ENCODE results near the gene GBP3. TPM values are rescaled to one million over a fixed set of nuclear protein-coding genes. Genes with fewer than 3 reads are reported as not detected.
"Not testable (repeated sequence)": the region's sequence is repeated elsewhere in the genome, so short reads cannot be mapped to it uniquely, and the experiment has no call there.

GBP3 gene, protein sequence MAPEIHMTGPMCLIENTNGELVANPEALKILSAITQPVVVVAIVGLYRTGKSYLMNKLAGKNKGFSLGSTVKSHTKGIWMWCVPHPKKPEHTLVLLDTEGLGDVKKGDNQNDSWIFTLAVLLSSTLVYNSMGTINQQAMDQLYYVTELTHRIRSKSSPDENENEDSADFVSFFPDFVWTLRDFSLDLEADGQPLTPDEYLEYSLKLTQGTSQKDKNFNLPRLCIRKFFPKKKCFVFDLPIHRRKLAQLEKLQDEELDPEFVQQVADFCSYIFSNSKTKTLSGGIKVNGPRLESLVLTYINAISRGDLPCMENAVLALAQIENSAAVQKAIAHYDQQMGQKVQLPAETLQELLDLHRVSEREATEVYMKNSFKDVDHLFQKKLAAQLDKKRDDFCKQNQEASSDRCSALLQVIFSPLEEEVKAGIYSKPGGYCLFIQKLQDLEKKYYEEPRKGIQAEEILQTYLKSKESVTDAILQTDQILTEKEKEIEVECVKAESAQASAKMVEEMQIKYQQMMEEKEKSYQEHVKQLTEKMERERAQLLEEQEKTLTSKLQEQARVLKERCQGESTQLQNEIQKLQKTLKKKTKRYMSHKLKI
- total RNA-seq (2014; rRNA removed; shearing (Covaris generic)): not detected in 2 replicates

GRCh38 chr1:89022167-89022959 lies at the start of gene GBP3:
Gene GBP3 (minus strand): TSS chr1:89022866. CDS start chr1:89020721, 2,145 bp downstream.
- no peaks in the 10 kb centered on the region for H3K36me3 ChIP-seq (replicated peaks; ENCODE audit: control insufficient read depth, insufficient read depth, low read length)
- no peak within 1 kb of the TSS for H3K4me3 ChIP-seq (ENCODE audit: insufficient read depth, low read depth, low read length)
- DNase-seq: no peak
- no peaks in the 10 kb centered on the region for H3K27me3 ChIP-seq (ENCODE audit: control insufficient read depth, insufficient read depth, low read length)

GRCh38 chr1:89070509-89070908 lies 47.8 kb upstream of the GBP3 start:
- no peaks in the 10 kb centered on the region for H3K36me3 ChIP-seq (replicated peaks; ENCODE audit: control insufficient read depth, insufficient read depth, low read length)
- H3K4me3 ChIP-seq (ENCODE audit: insufficient read depth, low read depth, low read length): no peak overlapping the region
- H3K27me3 ChIP-seq (ENCODE audit: control insufficient read depth, insufficient read depth, low read length): no peaks in the 10 kb centered on the region
- DNase-seq: no peak

DNA sequence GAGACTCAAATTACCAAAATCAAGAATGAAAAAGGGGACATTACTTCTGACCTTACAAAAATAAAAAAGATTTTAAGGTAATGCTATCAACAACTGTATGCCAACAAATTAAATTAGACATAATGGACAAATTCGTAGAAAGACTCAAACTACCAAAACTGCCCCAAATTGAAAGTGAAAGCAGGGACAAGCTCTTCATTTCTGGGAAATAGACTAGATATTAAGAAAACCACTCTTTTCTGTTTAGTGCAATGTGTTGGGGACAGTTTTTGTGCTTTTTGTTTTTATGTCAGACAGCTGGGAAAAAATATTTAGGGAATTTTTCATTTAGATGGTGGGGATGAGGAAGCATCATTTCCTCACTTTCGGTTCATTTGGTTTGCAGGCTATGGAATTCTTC lies 47.3 kb upstream of the GBP3 start:
- Histone ChIP-seq H3K27me3 (ENCODE audit: control insufficient read depth, insufficient read depth, low read length) (no peaks in the 10 kb centered on the region), H3K4me3 (ENCODE audit: insufficient read depth, low read depth, low read length) (no peak overlapping the region), H3K36me3 (replicated peaks; ENCODE audit: control insufficient read depth, insufficient read depth, low read length) (no peaks in the 10 kb centered on the region)
- DNase-seq: no peak

- no peak for DNase-seq
- H3K4me3 ChIP-seq (ENCODE audit: insufficient read depth, low read depth, low read length): no peak overlapping the region
- H3K27me3 ChIP-seq (ENCODE audit: control insufficient read depth, insufficient read depth, low read length): no peaks in the 10 kb centered on the region
- H3K36me3 ChIP-seq (replicated peaks; ENCODE audit: control insufficient read depth, insufficient read depth, low read length): no peaks in the 10 kb centered on the region
Observed at GRCh38 chr1:89068291-89068690, 45.6 kb upstream of the GBP3 start.

GRCh38 chr1:89065079-89065868 lies 42.6 kb upstream of the GBP3 start, which contains the start of gene GBP1:
Gene GBP1 (minus strand): TSS chr1:89065208. CDS start chr1:89063234, 1,974 bp downstream.
- no peaks in the 10 kb centered on the region for H3K36me3 ChIP-seq (replicated peaks; ENCODE audit: control insufficient read depth, insufficient read depth, low read length)
- no peak within 1 kb of the TSS for H3K4me3 ChIP-seq (ENCODE audit: insufficient read depth, low read depth, low read length)
- DNase-seq: no peak
- H3K27me3 ChIP-seq (ENCODE audit: control insufficient read depth, insufficient read depth, low read length): no peaks in the 10 kb centered on the region

GRCh38 chr1:89064632-89065031 lies 42.0 kb upstream of the GBP3 start:
- DNase-seq: no peak

DNA sequence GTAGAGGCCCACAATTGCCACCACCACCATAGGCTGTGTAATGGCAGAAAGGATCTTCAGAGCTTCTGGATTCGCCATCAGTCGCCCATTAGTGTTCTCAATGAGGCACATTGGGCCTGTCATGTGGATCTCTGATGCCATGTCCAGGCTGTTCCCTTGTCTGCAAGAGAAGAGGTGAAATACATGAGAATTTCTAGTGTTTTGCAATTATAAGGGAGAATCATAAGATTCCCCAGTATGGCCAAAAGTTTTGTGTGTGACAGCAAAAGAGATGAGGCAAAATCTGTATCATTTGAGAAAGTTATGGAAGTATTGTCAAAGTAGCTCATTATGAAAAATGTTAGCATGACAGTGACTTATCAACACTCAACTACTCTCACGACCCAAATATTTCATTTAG lies 40.4 kb upstream of the GBP3 start:
- no peak for DNase-seq

More at GRCh38 chr1:89064632-89065031, 42.0 kb upstream of the GBP3 start:
- no peak overlapping the region for H3K4me3 ChIP-seq (ENCODE audit: insufficient read depth, low read depth, low read length)
- H3K27me3 ChIP-seq (ENCODE audit: control insufficient read depth, insufficient read depth, low read length): no peaks in the 10 kb centered on the region
- no peaks in the 10 kb centered on the region for H3K36me3 ChIP-seq (replicated peaks; ENCODE audit: control insufficient read depth, insufficient read depth, low read length)

DNA sequence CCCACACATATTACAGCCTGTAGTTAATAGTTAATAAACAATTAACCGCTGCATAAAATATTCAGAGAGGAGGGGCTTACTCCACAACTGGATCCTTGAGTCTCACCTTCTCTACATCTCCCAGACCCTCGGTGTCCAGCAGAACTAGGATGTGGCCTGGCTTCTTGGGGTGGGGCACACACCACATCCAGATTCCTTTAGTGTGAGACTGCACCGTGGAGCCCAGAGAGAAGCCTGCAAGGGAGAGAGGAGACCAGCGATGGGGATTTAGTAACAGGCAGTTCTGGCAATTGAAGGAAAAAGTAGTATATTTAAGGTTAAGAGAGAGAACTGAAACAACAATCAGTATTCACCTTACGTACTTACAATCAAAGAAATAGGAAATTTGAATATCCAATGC lies 37.4 kb upstream of the GBP3 start:
- Histone ChIP-seq H3K27me3 (ENCODE audit: control insufficient read depth, insufficient read depth, low read length) (no peaks in the 10 kb centered on the region), H3K4me3 (ENCODE audit: insufficient read depth, low read depth, low read length) (no peak overlapping the region), H3K36me3 (replicated peaks; ENCODE audit: control insufficient read depth, insufficient read depth, low read length) (no peaks in the 10 kb centered on the region)

More for the DNA sequence above, 40.4 kb upstream of the GBP3 start:
- H3K27me3 ChIP-seq (ENCODE audit: control insufficient read depth, insufficient read depth, low read length): no peaks in the 10 kb centered on the region
- no peak overlapping the region for H3K4me3 ChIP-seq (ENCODE audit: insufficient read depth, low read depth, low read length)
- H3K36me3 ChIP-seq (replicated peaks; ENCODE audit: control insufficient read depth, insufficient read depth, low read length): no peaks in the 10 kb centered on the region

GRCh38 chr1:89051955-89052312 lies 29.3 kb upstream of the GBP3 start:
- H3K4me3 ChIP-seq (ENCODE audit: insufficient read depth, low read depth, low read length): no peak overlapping the region
- H3K36me3 ChIP-seq (replicated peaks; ENCODE audit: control insufficient read depth, insufficient read depth, low read length): no peaks in the 10 kb centered on the region
- no peaks in the 10 kb centered on the region for H3K27me3 ChIP-seq (ENCODE audit: control insufficient read depth, insufficient read depth, low read length)
- DNase-seq: no peak

More for the DNA sequence above, 37.4 kb upstream of the GBP3 start:
- no peak for DNase-seq

DNA sequence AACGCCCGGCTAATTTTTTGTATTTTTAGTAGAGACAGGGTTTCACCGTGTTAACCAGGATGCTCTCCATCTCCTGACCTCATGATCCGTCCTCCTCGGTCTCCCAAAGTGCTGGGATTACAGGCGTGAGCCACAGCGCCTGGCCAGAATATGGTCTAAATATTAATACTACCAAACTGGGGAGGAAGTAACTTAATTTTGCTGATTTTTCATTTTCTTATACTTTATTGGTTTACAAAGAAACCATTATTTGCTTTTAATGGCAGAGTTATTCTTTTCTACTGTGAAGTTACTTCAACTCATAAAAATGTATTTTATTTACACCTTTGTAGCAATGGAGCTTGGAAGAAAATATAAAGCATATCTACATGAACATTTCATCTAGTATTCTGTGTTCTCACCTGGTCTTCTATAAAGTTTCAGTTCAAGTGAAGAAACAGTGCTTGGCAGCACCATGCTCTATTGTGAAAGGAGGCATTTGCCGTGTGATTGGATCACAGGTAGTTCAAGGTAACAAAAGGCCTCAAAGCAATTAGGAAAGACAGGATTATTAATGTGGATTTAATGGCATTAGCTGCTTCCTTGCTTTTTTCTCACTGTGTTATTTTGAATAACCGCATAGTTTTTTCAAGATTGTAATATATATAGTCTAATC lies 28.8 kb upstream of the GBP3 start:
- Histone ChIP-seq H3K4me3 (ENCODE audit: insufficient read depth, low read depth, low read length) (no peak overlapping the region), H3K36me3 (replicated peaks; ENCODE audit: control insufficient read depth, insufficient read depth, low read length) (no peaks in the 10 kb centered on the region), H3K27me3 (ENCODE audit: control insufficient read depth, insufficient read depth, low read length) (no peaks in the 10 kb centered on the region)
- no peak for DNase-seq

DNA sequence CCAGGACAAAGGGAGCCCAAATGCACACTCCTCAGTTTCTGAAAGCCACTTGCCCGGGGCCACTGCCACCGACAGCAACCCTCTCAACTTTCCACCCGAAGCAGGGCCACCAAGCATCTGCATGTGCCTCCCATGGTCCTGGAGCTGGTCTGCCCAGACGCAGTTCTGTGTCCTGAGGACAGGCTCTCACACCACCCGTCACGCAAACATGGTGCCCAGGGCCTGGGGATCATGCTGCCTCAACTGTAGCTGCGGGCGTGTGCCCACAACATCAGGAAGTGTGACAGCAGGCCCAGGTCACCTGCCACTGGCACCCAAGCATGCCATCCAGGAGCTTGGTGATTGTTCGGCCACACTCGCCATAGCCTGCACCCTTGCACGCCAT lies 28.0 kb upstream of the GBP3 start:
- Histone ChIP-seq H3K27me3 (ENCODE audit: control insufficient read depth, insufficient read depth, low read length) (no peaks in the 10 kb centered on the region), H3K36me3 (replicated peaks; ENCODE audit: control insufficient read depth, insufficient read depth, low read length) (no peaks in the 10 kb centered on the region), H3K4me3 (ENCODE audit: insufficient read depth, low read depth, low read length) (no peak overlapping the region)
- no peak for DNase-seq

- H3K36me3 ChIP-seq (replicated peaks; ENCODE audit: control insufficient read depth, insufficient read depth, low read length); DNase-seq; H3K27me3 ChIP-seq (ENCODE audit: control insufficient read depth, insufficient read depth, low read length); H3K4me3 ChIP-seq (ENCODE audit: insufficient read depth, low read depth, low read length): not testable (repeated sequence)
Observed at GRCh38 chr1:89049901-89050648, 27.4 kb upstream of the GBP3 start.

- H3K36me3 ChIP-seq (replicated peaks; ENCODE audit: control insufficient read depth, insufficient read depth, low read length); H3K27me3 ChIP-seq (ENCODE audit: control insufficient read depth, insufficient read depth, low read length); H3K4me3 ChIP-seq (ENCODE audit: insufficient read depth, low read depth, low read length); DNase-seq: not testable (repeated sequence)
Observed at GRCh38 chr1:89049187-89049586, 26.5 kb upstream of the GBP3 start.

Measured in H7 (cell line).